Thoracic aorta (tissue), 2 donors: Measurements from ENCODE around the gene ACSF2. TPM values are rescaled to one million over a fixed set of nuclear protein-coding genes. Genes with fewer than 3 reads are reported as not detected.
"Not testable (repeated sequence)": the region's sequence is repeated elsewhere in the genome, so short reads cannot be mapped to it uniquely, and the experiment has no call there.

Experiments
- ATAC-seq: fragments of 150-250 bp; one replicate; pipeline ENCODE4 v1.8.0; 2017; ENCODE audit warnings: low read depth; ENCODE audit not compliant: insufficient number of reproducible peaks, low FRiP score
- DNase-seq: peaks from one replicate; pipeline ENCODE4 v3.0.0-alpha.2; 2020; ENCODE audit warnings: low spot score
- H3K27ac ChIP-seq, 2 donors: fragments of 200-600 bp; sonication (generic); 1 replicate in 1 of 2; 2 replicates in 1 of 2; pipeline ENCODE4 v1.5.1; 2016; ENCODE audit warnings: mild to moderate bottlenecking in 2 of 2, moderate library complexity in 2 of 2
- H3K27me3 ChIP-seq: fragments of 200-600 bp; sonication (generic); replicated peaks from 2 replicates; pipeline ENCODE4 v1.6.0; 2016; ENCODE audit warnings: mild to moderate bottlenecking; ENCODE audit not compliant: insufficient read depth
- H3K36me3 ChIP-seq: fragments of 200-600 bp; sonication (generic); one replicate; pipeline ENCODE4 v1.5.1; 2016
- H3K4me1 ChIP-seq, 2 donors: fragments of 200-600 bp; sonication (generic); 1 replicate in 1 of 2; 2 replicates in 1 of 2; pipeline versions ENCODE4 v1.5.1 to v1.6.0; 2016; ENCODE audit warnings: low read depth in 2 of 2, mild to moderate bottlenecking in 1 of 2; ENCODE audit not compliant: control insufficient read depth in 1 of 2
- H3K4me3 ChIP-seq: fragments of 200-600 bp; sonication (generic); 2 replicates; pipeline ENCODE4 v1.5.1; 2016; ENCODE audit warnings: mild to moderate bottlenecking
- H3K9me3 ChIP-seq: fragments of 200-600 bp; sonication (generic); 2 replicates; pipeline ENCODE4 v1.5.1; 2016
- total RNA-seq, 2 donors: library from RNA; depleted of rRNA; stranded (reverse); fragments of >200 nt; gene quantifications; one replicate each; pipeline versions ENCODE4 v1.1.0 to v1.2.3, GENCODE V29; 2016
- TF ChIP-seq, protein P1 (sequence below): fragments of 200-600 bp; sonication (generic); IDR thresholded peaks from one replicate; pipeline ENCODE4 v1.5.1; 2019; ENCODE audit warnings: antibody characterized with exemption

Gene ACSF2
- total RNA-seq, 2 donors from 2014 or later, result 11.1 to 41.6 TPM

GRCh38 chr17:50473901-50474300 is 47.9 kb downstream of the ACSF2 start:
- Histone ChIP-seq H3K36me3 (no peaks in the 10 kb centered on the region), H3K27me3 (no peaks in the 10 kb centered on the region), H3K4me1 (peaks cover 11 to 12% of the 10 kb centered on the region in 2 donors), H3K27ac (no peak overlapping the region), H3K9me3 (no peaks in the 10 kb centered on the region), H3K4me3 (no peak overlapping the region)
- TF ChIP-seq, protein P1, sequence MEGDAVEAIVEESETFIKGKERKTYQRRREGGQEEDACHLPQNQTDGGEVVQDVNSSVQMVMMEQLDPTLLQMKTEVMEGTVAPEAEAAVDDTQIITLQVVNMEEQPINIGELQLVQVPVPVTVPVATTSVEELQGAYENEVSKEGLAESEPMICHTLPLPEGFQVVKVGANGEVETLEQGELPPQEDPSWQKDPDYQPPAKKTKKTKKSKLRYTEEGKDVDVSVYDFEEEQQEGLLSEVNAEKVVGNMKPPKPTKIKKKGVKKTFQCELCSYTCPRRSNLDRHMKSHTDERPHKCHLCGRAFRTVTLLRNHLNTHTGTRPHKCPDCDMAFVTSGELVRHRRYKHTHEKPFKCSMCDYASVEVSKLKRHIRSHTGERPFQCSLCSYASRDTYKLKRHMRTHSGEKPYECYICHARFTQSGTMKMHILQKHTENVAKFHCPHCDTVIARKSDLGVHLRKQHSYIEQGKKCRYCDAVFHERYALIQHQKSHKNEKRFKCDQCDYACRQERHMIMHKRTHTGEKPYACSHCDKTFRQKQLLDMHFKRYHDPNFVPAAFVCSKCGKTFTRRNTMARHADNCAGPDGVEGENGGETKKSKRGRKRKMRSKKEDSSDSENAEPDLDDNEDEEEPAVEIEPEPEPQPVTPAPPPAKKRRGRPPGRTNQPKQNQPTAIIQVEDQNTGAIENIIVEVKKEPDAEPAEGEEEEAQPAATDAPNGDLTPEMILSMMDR, result no peak
- DNase-seq (no peak), ATAC-seq (no peak)

GRCh38 chr17:50474523-50474922 is 48.5 kb downstream of the ACSF2 start:
- peaks cover 7 to 10% of the 10 kb centered on the region in 2 donors for H3K4me1 ChIP-seq
- ATAC-seq (no peak), DNase-seq (no peak)
- no peaks in the 10 kb centered on the region for H3K27me3 ChIP-seq
- no peak overlapping the region for H3K4me3 ChIP-seq
- no peaks in the 10 kb centered on the region for H3K36me3 ChIP-seq
- H3K27ac ChIP-seq, result no peak overlapping the region
- H3K9me3 ChIP-seq, result no peaks in the 10 kb centered on the region
- TF ChIP-seq, protein P1, result no peak

GRCh38 chr17:50475362-50475761 is 49.3 kb downstream of the ACSF2 start:
- Histone ChIP-seq H3K36me3 (no peaks in the 10 kb centered on the region), H3K27ac (no peak overlapping the region), H3K4me3 (no peak overlapping the region), H3K9me3 (no peaks in the 10 kb centered on the region), H3K4me1 (peaks cover 14 to 18% of the 10 kb centered on the region in 2 donors), H3K27me3 (no peaks in the 10 kb centered on the region)
- TF ChIP-seq, protein P1, result no peak
- no peak for ATAC-seq
- no peak for DNase-seq

DNA sequence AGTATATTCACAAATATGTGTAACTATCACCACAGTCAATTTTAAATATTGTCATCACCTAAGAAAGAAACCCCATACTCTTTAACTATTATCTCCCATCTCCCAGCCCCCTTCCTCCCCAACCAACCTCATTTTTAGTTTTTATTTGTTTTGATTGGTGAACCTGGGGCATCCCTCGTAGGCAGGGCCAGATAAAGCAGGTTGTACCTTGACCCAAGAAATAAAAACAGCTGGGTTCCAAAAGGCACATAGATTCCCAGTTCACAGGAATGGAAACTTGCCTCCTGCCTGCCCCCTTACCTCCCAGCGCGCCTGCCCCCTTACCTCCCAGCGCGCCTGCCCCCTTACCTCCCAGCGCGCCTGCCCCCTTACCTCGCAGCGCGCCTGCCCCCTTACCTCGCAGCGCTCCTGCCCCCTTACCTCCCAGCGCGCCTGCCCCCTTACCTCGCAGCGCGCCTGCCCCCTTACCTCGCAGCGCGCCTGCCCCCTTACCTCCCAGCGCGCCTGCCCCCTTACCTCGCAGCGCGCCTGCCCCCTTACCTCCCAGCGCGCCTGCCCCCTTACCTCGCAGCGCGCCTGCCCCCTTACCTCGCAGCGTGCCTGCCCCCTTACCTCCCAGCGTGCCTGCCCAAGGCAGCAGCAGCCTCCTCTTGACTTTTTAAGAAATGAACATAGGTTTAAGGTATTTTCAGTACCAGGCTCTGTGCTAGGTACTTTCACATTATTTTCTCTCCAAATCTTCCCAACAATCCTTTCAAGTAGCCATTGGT is 49.9 kb downstream of the ACSF2 start:
- peaks cover 14 to 21% of the 10 kb centered on the region in 2 donors for H3K4me1 ChIP-seq
- not testable (repeated sequence) for H3K9me3 ChIP-seq, ATAC-seq, H3K4me3 ChIP-seq, H3K36me3 ChIP-seq, DNase-seq, H3K27ac ChIP-seq, H3K27me3 ChIP-seq

DNA sequence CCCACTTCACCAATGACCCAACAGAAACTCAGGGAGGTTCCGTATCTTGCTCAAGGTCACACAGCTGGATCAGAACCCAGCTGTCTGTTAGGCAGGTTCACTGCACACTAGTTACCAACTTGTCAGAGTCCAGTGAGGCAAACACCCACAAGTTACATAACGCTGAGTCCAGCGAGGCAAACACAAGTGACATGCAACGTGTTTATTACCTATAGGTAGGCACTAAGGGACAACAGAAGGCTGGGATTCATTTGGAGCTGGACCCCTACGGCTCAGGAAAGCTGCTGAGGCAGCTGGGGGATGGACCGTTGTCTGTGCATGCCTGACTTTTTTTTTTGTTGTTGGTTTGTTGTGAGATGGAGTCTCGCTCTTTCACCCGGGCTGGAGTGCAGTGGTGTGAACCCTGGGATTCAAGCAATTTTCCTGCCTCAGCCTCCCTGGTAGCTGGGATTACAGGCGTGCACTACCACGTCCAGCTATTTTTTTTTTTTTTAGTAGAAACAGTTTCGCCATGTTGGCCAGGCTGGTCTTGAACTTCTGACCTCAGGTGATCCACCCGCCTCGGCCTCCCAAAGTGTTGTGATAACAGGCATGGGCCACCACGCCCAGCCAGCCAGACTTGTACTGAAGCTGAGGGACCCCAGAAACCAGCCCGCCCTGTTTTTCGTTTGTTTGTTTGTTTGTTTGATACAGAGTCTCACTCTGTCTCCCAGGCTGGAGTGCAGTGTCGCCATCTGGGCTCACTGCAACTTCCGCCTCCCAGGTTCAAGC is 50.7 kb downstream of the ACSF2 start:
- ATAC-seq, result no peak
- no peaks in the 10 kb centered on the region for H3K9me3 ChIP-seq
- H3K27ac ChIP-seq, result no peak overlapping the region
- H3K4me1 ChIP-seq, result peaks cover 14 to 21% of the 10 kb centered on the region in 2 donors
- H3K4me3 ChIP-seq, result no peak overlapping the region
- H3K36me3 ChIP-seq, result no peaks in the 10 kb centered on the region
- DNase-seq, result no peak
- TF ChIP-seq, protein P1, result no peak
- H3K27me3 ChIP-seq, result no peaks in the 10 kb centered on the region
